Small intestine (tissue), 7 donors: ENCODE data around the gene GNA15. TPM values are rescaled to one million over a fixed set of nuclear protein-coding genes. Genes with fewer than 3 reads are reported as not detected.

Source experiments
- DNase-seq, 2 donors: peaks; one replicate each; pipeline versions ENCODE4 v3.0.0 to v3.0.0-alpha.2; 2013
- FAIRE-seq: peaks from 2 replicates; lab custom pipeline; 2012; peaks lifted over from hg19 to GRCh38; lab: Jason Lieb, UNC
- H3K27ac ChIP-seq, 3 donors: one replicate each; pipeline ENCODE4 v1.5.1; 2013; ENCODE audit warnings: low read length in 2 of 3, mild to moderate bottlenecking in 2 of 3, control low read depth in 1 of 3, inconsistent platforms in 1 of 3, low read depth in 1 of 3, moderate library complexity in 1 of 3
- H3K27me3 ChIP-seq, 3 donors: one replicate each; pipeline ENCODE4 v1.6.1; 2013; ENCODE audit warnings: low read length in 3 of 3, inconsistent platforms in 1 of 3; ENCODE audit not compliant: control insufficient read depth in 3 of 3, insufficient read depth in 3 of 3
- H3K36me3 ChIP-seq, 3 donors: one replicate each; pipeline ENCODE4 v1.6.1; 2013; ENCODE audit warnings: low read length in 3 of 3, inconsistent platforms in 1 of 3, low read depth in 1 of 3, mild to moderate bottlenecking in 1 of 3, moderate library complexity in 1 of 3; ENCODE audit not compliant: control insufficient read depth in 3 of 3, insufficient read depth in 2 of 3
- H3K4me1 ChIP-seq, 3 donors: one replicate each; pipeline ENCODE4 v1.6.1; 2013; ENCODE audit warnings: low read length in 2 of 3, inconsistent platforms in 1 of 3, low read depth in 1 of 3, mild to moderate bottlenecking in 1 of 3, moderate library complexity in 1 of 3; ENCODE audit not compliant: control insufficient read depth in 3 of 3, insufficient read depth in 2 of 3
- H3K4me3 ChIP-seq, 3 donors: one replicate each; pipeline ENCODE4 v1.5.1; 2013; ENCODE audit warnings: low read length in 3 of 3, control low read depth in 1 of 3, inconsistent platforms in 1 of 3, low read depth in 1 of 3, mild to moderate bottlenecking in 1 of 3, moderate library complexity in 1 of 3
- H3K9me3 ChIP-seq, 2 donors: one replicate each; pipeline ENCODE4 v1.6.1; 2013; ENCODE audit warnings: low read depth in 1 of 2, low read length in 1 of 2; ENCODE audit not compliant: control insufficient read depth in 2 of 2, insufficient read depth in 1 of 2
- WGBS, 3 donors: extraction: QIAGEN DNeasy Blood & Tissue Kit; methylation state at CpG; one replicate each; pipeline ENCODE4 v1.1.7; 2013; 5-methylcytosine and 5-hydroxymethylcytosine counted together
- polyA plus RNA-seq, 4 donors: library from polyadenylated mRNA; stranded (reverse) in 3 of 4; unstranded in 1 of 4; fragments of 200-250 nt in 3 of 4; fragments of 120-200 nt in 1 of 4; gene quantifications; one replicate each; pipeline versions ENCODE4 v1.2.1 to v1.2.3, GENCODE V29; 2013
- donor health status: healthy with polysubstance abuse.
- donor health status: control.
- donor health status: control.
- donor health status: Bipolar disorder and iron deficiency.
- donor health status: healthy.

GNA15 gene
- polyA plus RNA-seq, 4 donors, result 0.67 to 2.1 (median 1.7) TPM

- no peak for FAIRE-seq
- peak overlapping the region in 1 of 3 donors; percentile 6 for H3K27ac ChIP-seq
- H3K4me3 ChIP-seq, result no peak overlapping the region
- no peaks in the 10 kb centered on the region for H3K27me3 ChIP-seq
- DNase-seq, result peak; percentile 35 to 62
- WGBS, 3 donors, result 60 to 62% (median 61%) methylated on average over 10 to 11 of the region's 11 CpGs
- H3K4me1 ChIP-seq, result peaks cover 0 to 2% (median 0%) of the 10 kb centered on the region in 3 donors
- H3K36me3 ChIP-seq, result no peaks in the 10 kb centered on the region
- H3K9me3 ChIP-seq, result no peaks in the 10 kb centered on the region
These were observed 41.1 kb downstream of the GNA15 start for GRCh38 chr19:3176715-3177501.

DNA sequence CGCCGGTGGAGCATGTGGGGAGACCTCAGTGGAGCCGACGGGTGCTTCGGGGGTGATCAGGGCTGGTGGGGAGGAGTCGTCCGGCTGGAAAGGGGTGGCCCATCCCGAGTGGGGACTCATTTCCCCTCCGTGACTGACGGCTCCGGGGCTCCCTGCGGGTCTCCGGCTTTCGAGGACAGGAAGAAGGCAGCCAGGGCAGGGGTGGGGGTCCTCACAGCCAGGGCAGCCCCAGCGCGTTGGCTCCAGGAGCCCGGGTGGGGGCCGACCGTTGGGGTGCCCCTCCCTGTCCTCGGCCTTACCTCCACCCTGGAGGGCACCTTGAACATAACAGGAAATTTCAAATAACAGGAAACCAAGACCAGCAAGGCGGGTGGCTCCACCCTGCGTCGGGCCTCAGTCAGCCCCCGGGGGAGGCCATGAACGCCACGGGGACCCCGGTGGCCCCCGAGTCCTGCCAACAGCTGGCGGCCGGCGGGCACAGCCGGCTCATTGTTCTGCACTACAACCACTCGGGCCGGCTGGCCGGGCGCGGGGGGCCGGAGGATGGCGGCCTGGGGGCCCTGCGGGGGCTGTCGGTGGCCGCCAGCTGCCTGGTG, 42.6 kb downstream of the GNA15 start, which contains the start of gene S1PR4:
TSS of gene S1PR4 (plus strand) at position 393 of the 596 bp plus-strand sequence. CDS start at position 417, 24 bp downstream.
- peak within 1 kb of the TSS in 2 of 3 donors; percentile 63 to 68 for H3K4me3 ChIP-seq
- H3K27ac ChIP-seq, result peak within 1 kb of the TSS in 2 of 3 donors; percentile 58 to 82
- 56 to 84% (median 60%) methylated on average over 29 to 42 of the region's 42 CpGs for WGBS, 3 donors
- DNase-seq, result peak in 1 of 2 donors; percentile 23
- H3K27me3 ChIP-seq, result no peaks in the 10 kb centered on the region
- peaks cover 0 to 2% (median 0%) of the 10 kb centered on the region in 3 donors for H3K4me1 ChIP-seq
- H3K9me3 ChIP-seq, result no peaks in the 10 kb centered on the region
- no peak for FAIRE-seq
- H3K36me3 ChIP-seq, result no peaks in the 10 kb centered on the region

- H3K27me3 ChIP-seq, result no peaks in the 10 kb centered on the region
- FAIRE-seq (no peak), DNase-seq (no peak)
- peak overlapping the region in 2 of 3 donors; percentile 58 to 82 for H3K27ac ChIP-seq
- no peaks in the 10 kb centered on the region for H3K9me3 ChIP-seq
- H3K4me3 ChIP-seq, result peak overlapping the region in 2 of 3 donors; percentile 63 to 68
- 68 to 82% (median 76%) methylated on average over 47 to 52 of the region's 52 CpGs for WGBS, 3 donors
- H3K36me3 ChIP-seq, result no peaks in the 10 kb centered on the region
- H3K4me1 ChIP-seq, result peaks cover 0 to 2% (median 0%) of the 10 kb centered on the region in 3 donors
These were observed 43.3 kb downstream of the GNA15 start for GRCh38 chr19:3178973-3179738.

DNA sequence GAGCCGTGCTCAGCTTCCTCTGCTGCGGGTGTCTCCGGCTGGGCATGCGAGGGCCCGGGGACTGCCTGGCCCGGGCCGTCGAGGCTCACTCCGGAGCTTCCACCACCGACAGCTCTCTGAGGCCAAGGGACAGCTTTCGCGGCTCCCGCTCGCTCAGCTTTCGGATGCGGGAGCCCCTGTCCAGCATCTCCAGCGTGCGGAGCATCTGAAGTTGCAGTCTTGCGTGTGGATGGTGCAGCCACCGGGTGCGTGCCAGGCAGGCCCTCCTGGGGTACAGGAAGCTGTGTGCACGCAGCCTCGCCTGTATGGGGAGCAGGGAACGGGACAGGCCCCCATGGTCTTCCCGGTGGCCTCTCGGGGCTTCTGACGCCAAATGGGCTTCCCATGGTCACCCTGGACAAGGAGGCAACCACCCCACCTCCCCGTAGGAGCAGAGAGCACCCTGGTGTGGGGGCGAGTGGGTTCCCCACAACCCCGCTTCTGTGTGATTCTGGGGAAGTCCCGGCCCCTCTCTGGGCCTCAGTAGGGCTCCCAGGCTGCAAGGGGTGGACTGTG, 44.0 kb downstream of the GNA15 start:
- Histone ChIP-seq H3K27me3 (no peaks in the 10 kb centered on the region), H3K36me3 (no peaks in the 10 kb centered on the region), H3K4me1 (peaks cover 0 to 2% (median 1%) of the 10 kb centered on the region in 3 donors), H3K4me3 (peak overlapping the region in 2 of 3 donors; percentile 63 to 68), H3K27ac (peak overlapping the region in 1 of 3 donors; percentile 82), H3K9me3 (no peaks in the 10 kb centered on the region)
- 68 to 76% (median 69%) methylated on average over 27 to 31 of the region's 31 CpGs for WGBS, 3 donors
- DNase-seq (no peak), FAIRE-seq (no peak)

DNA sequence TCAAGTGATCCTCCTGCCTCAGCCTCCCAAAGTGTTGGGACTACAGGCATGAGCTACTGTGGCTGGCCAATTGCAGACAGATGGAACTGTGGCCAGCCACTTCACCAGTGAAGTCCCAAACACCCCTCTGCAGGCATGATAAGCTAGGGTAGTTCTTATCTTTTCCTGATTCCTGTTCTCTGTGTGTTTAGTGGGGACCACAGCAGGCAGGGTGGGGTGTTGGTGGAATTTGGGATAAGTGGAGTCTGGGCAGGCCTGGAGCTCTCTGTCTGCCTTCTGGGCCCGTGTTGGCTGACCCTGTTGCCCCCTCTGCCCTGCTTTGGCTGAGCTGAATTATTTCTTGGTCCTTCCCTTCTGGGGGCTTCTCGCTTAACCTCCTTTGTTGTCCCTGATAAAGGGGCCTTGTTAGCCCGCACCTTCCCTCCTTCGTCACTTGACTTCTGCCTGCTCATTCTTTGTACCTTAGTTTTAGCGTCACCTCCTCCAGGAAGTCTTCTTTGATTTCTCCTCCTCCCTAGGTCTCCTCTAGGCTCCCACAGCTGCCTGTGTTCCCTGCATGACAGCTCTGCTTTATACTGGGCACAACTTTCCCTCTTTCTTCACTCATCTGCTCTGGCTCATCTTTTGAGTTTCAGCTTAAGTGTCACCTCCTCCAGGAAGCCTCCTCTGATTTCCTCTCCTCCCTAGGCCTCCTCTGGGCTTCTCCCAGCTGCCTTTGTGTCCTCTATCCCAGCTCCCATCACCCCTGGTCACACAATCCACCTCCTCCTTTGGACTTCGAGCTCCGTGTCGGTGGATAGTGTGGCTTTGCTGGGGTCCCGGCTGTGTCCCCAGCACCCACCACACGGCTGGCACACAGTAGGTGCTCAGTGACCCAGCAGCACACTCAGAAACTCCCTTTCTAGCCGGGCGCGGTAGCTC, 48.1 kb downstream of the GNA15 start:
- H3K27ac ChIP-seq, result no peak overlapping the region
- 73 to 79% (median 74%) methylated on average over 13 of the region's 13 CpGs for WGBS, 3 donors
- no peaks in the 10 kb centered on the region for H3K27me3 ChIP-seq
- H3K4me3 ChIP-seq, result no peak overlapping the region
- no peak for FAIRE-seq
- no peaks in the 10 kb centered on the region for H3K9me3 ChIP-seq
- DNase-seq, result no peak
- peaks cover 0 to 20% (median 0%) of the 10 kb centered on the region in 3 donors for H3K36me3 ChIP-seq
- peaks cover 2 to 26% (median 2%) of the 10 kb centered on the region in 3 donors for H3K4me1 ChIP-seq

DNA sequence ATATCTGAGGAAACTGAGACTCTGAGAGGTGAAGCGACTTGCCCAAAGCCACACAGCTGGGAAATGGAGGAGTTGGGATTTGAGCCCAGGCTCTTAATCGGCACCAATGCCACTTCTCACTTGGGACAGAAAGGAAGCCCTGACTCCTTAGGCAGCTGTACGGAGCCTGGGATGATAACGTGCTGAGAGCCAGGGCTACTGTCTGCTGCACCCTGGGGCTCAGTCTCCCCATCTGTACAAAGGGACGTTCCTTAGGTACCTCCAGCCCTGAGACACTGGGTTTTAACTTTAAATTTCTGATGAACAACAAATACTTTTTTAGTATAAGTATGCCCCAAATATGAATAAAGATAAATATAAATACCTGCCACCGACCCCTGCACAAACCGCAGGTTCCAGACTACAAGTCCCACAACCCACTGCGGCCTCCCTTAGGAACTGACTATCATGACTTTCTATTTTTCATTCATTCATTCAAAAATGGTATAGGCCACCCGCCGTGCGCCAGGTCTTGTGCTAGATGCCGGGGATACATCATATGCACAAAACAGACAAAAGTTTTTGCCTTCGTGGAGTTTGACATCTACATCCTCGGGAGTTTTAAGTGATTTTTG, 49.1 kb downstream of the GNA15 start:
- Histone ChIP-seq H3K27me3 (no peaks in the 10 kb centered on the region), H3K27ac (peak overlapping the region in 1 of 3 donors; percentile 86), H3K4me3 (peak overlapping the region in 2 of 3 donors; percentile 84 to 96), H3K9me3 (no peaks in the 10 kb centered on the region), H3K36me3 (peaks cover 0 to 29% (median 0%) of the 10 kb centered on the region in 3 donors), H3K4me1 (peaks cover 2 to 35% (median 2%) of the 10 kb centered on the region in 3 donors)
- no peak for DNase-seq
- 13 to 16% (median 15%) methylated on average over 14 of the region's 14 CpGs for WGBS, 3 donors
- FAIRE-seq, result no peak
